GM12874 (cell line): ENCODE measurements around the gene PLA2G4A.

Experiments used
- CTCF ChIP-seq: IDR thresholded peaks from 2 replicates; pipeline ENCODE4 v1.5.1; 2011; ENCODE audit warnings: low read depth, mild to moderate bottlenecking, control low read depth, low read length, moderate library complexity; ENCODE audit not compliant: insufficient read depth

Gene PLA2G4A

GRCh38 chr1:186993996-186994395, 165.2 kb downstream of the PLA2G4A start:
- TF ChIP-seq CTCF = no peak

- no peak for TF ChIP-seq CTCF
Measured at GRCh38 chr1:186994897-186995296, 166.1 kb downstream of the PLA2G4A start.

GRCh38 chr1:186996816-186997215, 168.1 kb downstream of the PLA2G4A start:
- TF ChIP-seq CTCF = no peak

- TF ChIP-seq CTCF = no peak
Measured at GRCh38 chr1:186997877-186998276, 169.1 kb downstream of the PLA2G4A start.

GRCh38 chr1:186999506-186999905, 170.8 kb downstream of the PLA2G4A start:
- TF ChIP-seq CTCF = no peak

GRCh38 chr1:187001198-187001889, 172.6 kb downstream of the PLA2G4A start:
- TF ChIP-seq CTCF = no peak

- TF ChIP-seq CTCF = no peak
Measured at GRCh38 chr1:187003353-187003752, 174.6 kb downstream of the PLA2G4A start.
